Measurements from ENCODE around the gene SHROOM1.

- TF ChIP-seq CTCF (IDR thresholded peaks at IDR 0.05; ENCODE audit: control extremely low read depth in 1 of 3, insufficient read depth in 1 of 3, low read depth in 1 of 3, low read length in 3 of 3) = no peak
- no peak for TF ChIP-seq FOSL1 (IDR thresholded peaks at IDR 0.05; ENCODE audit: insufficient read depth, low read depth, low read length)
- no peak for TF ChIP-seq ZNF274 (IDR thresholded peaks at IDR 0.05; ENCODE audit: borderline replicate concordance, extremely low read depth, low read length)
- no peak for TF ChIP-seq EZH2 (IDR thresholded peaks at IDR 0.05; ENCODE audit: low read depth, low read length, severe bottlenecking)
- TF ChIP-seq HDAC2 (IDR thresholded peaks at IDR 0.05; ENCODE audit: borderline replicate concordance in 1 of 2, low read depth in 2 of 2, low read length in 2 of 2) = no peak
- TF ChIP-seq SRF (IDR thresholded peaks at IDR 0.05; ENCODE audit: low read depth, low read length) = no peak
- no peak for TF ChIP-seq SUZ12 (IDR thresholded peaks at IDR 0.05; ENCODE audit: low read length)
- TF ChIP-seq SP2 (IDR thresholded peaks at IDR 0.05; ENCODE audit: low read length) = no peak
- TF ChIP-seq EP300 (IDR thresholded peaks at IDR 0.05; ENCODE audit: borderline replicate concordance in 1 of 2, low read depth in 2 of 2, low read length in 2 of 2) = no peak
- no peak for TF ChIP-seq EGR1 (IDR thresholded peaks at IDR 0.05; ENCODE audit: borderline replicate concordance, low read depth, low read length)
- TF ChIP-seq CHD2 (IDR thresholded peaks at IDR 0.05; ENCODE audit: low read length) = no peak
These were observed 9.1 kb downstream of the SHROOM1 start for GRCh38 chr5:132821350-132821749.

Data from H1 (cell line).